Esophagus squamous epithelium (tissue), 5 donors: Measurements from ENCODE around the gene EHF. TPM values are rescaled to one million over a fixed set of nuclear protein-coding genes. Genes with fewer than 3 reads are reported as not detected.
A peak's percentile ranks its signal among the peaks of the same experiment; 100 is the strongest.

ENCODE experiments used
- DNase-seq: peaks from one replicate; lab custom pipeline; 2025; lab: John Stamatoyannopoulos, UW
- H3K27ac ChIP-seq, 4 donors: fragments of 200-600 bp; sonication (generic); one replicate each; pipeline ENCODE4 v1.5.1; 2016 to 2019; ENCODE audit warnings: mild to moderate bottlenecking in 1 of 4
- H3K27me3 ChIP-seq, 4 donors: fragments of 200-600 bp; sonication (generic); 1 replicate in 3 of 4; 2 replicates in 1 of 4; pipeline versions ENCODE4 v1.5.1 to v1.6.0; 2017 to 2021; ENCODE audit warnings: antibody characterized with exemption in 1 of 4
- H3K36me3 ChIP-seq, 3 donors: fragments of 200-600 bp; sonication (generic); one replicate each; pipeline ENCODE4 v1.5.1; 2016 to 2019
- H3K4me1 ChIP-seq, 3 donors: fragments of 200-600 bp; sonication (generic); one replicate each; pipeline ENCODE4 v1.5.1; 2017 to 2019
- H3K4me3 ChIP-seq, 4 donors: fragments of 200-600 bp; sonication (generic); 1 replicate in 3 of 4; 2 replicates in 1 of 4; pipeline ENCODE4 v1.5.1; 2016 to 2019; ENCODE audit warnings: mild to moderate bottlenecking in 2 of 4, moderate library complexity in 1 of 4
- H3K9me3 ChIP-seq, 3 donors: fragments of 200-600 bp; sonication (generic); one replicate each; pipeline ENCODE4 v1.5.1; 2016 to 2019
- POLR2A ChIP-seq, 4 donors: fragments of 450-650 bp; IDR thresholded peaks; one replicate each; pipeline ENCODE4 v1.6.1; 2017; ENCODE audit warnings: antibody characterized with exemption in 4 of 4, mild to moderate bottlenecking in 4 of 4, moderate library complexity in 3 of 4
- WGBS, 2 donors: methylation state at CpG; one replicate each; pipeline ENCODE4 v1.1.5; 2018; 5-methylcytosine and 5-hydroxymethylcytosine counted together
- intact Hi-C: fragments of 100-400 bp; cut with DNase I; formaldehyde crosslinking; loops from one replicate; pipeline ENCODE4 v1.15.0; 2022
- total RNA-seq, 4 donors: library from RNA; depleted of rRNA; stranded (reverse); fragments of >200 nt; gene quantifications; one replicate each; pipeline ENCODE4 v1.1.0, GENCODE V29; 2016
- TF ChIP-seq, protein P1 (sequence below), 6 experiments: fragments of 450-650 bp in 4 of 6; fragments of 200-600 bp in 2 of 6; sonication (generic) in 2 of 6; IDR thresholded peaks; one replicate each; pipeline ENCODE4 v1.5.1; 2016 to 2019; ENCODE audit warnings: antibody characterized with exemption in 6 of 6, mild to moderate bottlenecking in 4 of 6, moderate library complexity in 4 of 6
- donor health status: DM: yes; HTN: yes; CAD: no.

The EHF gene
- total RNA-seq, 4 donors from 2014 or later: 265 to 388 (median 325) TPM

- intact Hi-C loops: no loop called here
- Histone ChIP-seq H3K27ac (peak overlapping the region; percentile 65 to 93 (median 84)), H3K4me3 (peak overlapping the region in 1 of 4 donors; percentile 1), H3K36me3 (peaks cover 0 to 13% (median 0%) of the 10 kb centered on the region in 3 donors), H3K9me3 (no peaks in the 10 kb centered on the region), H3K27me3 (peaks cover 0 to 3% (median 0%) of the 10 kb centered on the region in 4 donors), H3K4me1 (peaks cover 12 to 100% (median 45%) of the 10 kb centered on the region in 3 donors)
- no peak for DNase-seq
- WGBS, 2 donors: 31 to 56% methylated on average over 2 of the region's 2 CpGs
- TF ChIP-seq, protein P1, sequence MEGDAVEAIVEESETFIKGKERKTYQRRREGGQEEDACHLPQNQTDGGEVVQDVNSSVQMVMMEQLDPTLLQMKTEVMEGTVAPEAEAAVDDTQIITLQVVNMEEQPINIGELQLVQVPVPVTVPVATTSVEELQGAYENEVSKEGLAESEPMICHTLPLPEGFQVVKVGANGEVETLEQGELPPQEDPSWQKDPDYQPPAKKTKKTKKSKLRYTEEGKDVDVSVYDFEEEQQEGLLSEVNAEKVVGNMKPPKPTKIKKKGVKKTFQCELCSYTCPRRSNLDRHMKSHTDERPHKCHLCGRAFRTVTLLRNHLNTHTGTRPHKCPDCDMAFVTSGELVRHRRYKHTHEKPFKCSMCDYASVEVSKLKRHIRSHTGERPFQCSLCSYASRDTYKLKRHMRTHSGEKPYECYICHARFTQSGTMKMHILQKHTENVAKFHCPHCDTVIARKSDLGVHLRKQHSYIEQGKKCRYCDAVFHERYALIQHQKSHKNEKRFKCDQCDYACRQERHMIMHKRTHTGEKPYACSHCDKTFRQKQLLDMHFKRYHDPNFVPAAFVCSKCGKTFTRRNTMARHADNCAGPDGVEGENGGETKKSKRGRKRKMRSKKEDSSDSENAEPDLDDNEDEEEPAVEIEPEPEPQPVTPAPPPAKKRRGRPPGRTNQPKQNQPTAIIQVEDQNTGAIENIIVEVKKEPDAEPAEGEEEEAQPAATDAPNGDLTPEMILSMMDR (IDR thresholded peaks at IDR 0.05): no peak
- no peak for TF ChIP-seq POLR2A (IDR thresholded peaks at IDR 0.05)
These were observed 13.8 kb downstream of the EHF start for GRCh38 chr11:34634694-34635062.

GRCh38 chr11:34636127-34636526, 15.2 kb downstream of the EHF start:
- TF ChIP-seq POLR2A (IDR thresholded peaks at IDR 0.05): no peak
- TF ChIP-seq, protein P1 (IDR thresholded peaks at IDR 0.05): no peak
- peaks cover 12 to 100% (median 46%) of the 10 kb centered on the region in 3 donors for H3K4me1 ChIP-seq
- no peaks in the 10 kb centered on the region for H3K9me3 ChIP-seq
- H3K4me3 ChIP-seq: no peak overlapping the region
- peaks cover 0 to 20% (median 0%) of the 10 kb centered on the region in 3 donors for H3K36me3 ChIP-seq
- intact Hi-C loops: no loop called here
- H3K27ac ChIP-seq: peak overlapping the region; percentile 51 to 93 (median 80)
- H3K27me3 ChIP-seq: peaks cover 0 to 4% (median 0%) of the 10 kb centered on the region in 4 donors
- 32 to 59% methylated on average over 1 of the region's 1 CpG for WGBS, 2 donors
- no peak for DNase-seq

GRCh38 chr11:34637303-34637702, 16.4 kb downstream of the EHF start:
- Histone ChIP-seq H3K36me3 (peaks cover 0 to 24% (median 0%) of the 10 kb centered on the region in 3 donors), H3K4me3 (peak overlapping the region in 1 of 4 donors; percentile 4), H3K9me3 (no peaks in the 10 kb centered on the region), H3K4me1 (peaks cover 8 to 100% (median 38%) of the 10 kb centered on the region in 3 donors), H3K27ac (peak overlapping the region; percentile 66 to 93 (median 80)), H3K27me3 (peaks cover 0 to 4% (median 0%) of the 10 kb centered on the region in 4 donors)
- intact Hi-C loops: no loop called here
- no peak for DNase-seq
- WGBS, 2 donors: 49 to 64% methylated on average over 5 of the region's 5 CpGs
- no peak for TF ChIP-seq POLR2A (IDR thresholded peaks at IDR 0.05)
- TF ChIP-seq, protein P1 (IDR thresholded peaks at IDR 0.05): no peak

DNA sequence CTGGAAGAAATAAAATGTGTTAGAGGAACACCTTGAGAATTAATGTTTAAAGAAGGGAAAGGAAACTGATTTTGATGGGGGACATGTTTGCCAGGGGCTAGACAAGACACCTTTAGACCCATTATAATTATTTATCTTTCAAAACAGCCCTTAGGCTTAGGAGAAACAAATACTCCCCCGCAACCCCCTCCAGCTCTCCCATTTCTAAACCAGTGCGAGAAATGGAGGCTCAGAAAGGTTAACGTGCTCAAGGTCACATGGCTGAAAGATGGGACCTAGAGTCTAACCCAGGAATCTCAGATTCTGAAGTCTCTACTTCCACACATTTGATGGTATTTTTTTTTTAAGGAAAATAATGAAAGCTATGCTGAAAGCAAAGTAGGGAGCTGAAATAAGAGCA, 18.0 kb downstream of the EHF start:
- Histone ChIP-seq H3K27me3 (peaks cover 0 to 4% (median 0%) of the 10 kb centered on the region in 4 donors), H3K4me1 (peaks cover 8 to 100% (median 35%) of the 10 kb centered on the region in 3 donors), H3K9me3 (no peaks in the 10 kb centered on the region), H3K27ac (peak overlapping the region; percentile 66 to 93 (median 80)), H3K4me3 (no peak overlapping the region), H3K36me3 (peaks cover 0 to 39% (median 0%) of the 10 kb centered on the region in 3 donors)
- WGBS, 2 donors: 49 to 54% methylated on average over 3 of the region's 3 CpGs
- intact Hi-C loops: no loop called here
- DNase-seq: no peak
- TF ChIP-seq POLR2A (IDR thresholded peaks at IDR 0.05): no peak
- TF ChIP-seq, protein P1 (IDR thresholded peaks at IDR 0.05): no peak

- 35 to 48% methylated on average over 4 of the region's 4 CpGs for WGBS, 2 donors
- H3K36me3 ChIP-seq: peaks cover 0 to 44% (median 3%) of the 10 kb centered on the region in 3 donors
- TF ChIP-seq POLR2A (IDR thresholded peaks at IDR 0.05): no peak
- TF ChIP-seq, protein P1 (IDR thresholded peaks at IDR 0.05): no peak
- no peak for DNase-seq
- peaks cover 0 to 4% (median 0%) of the 10 kb centered on the region in 4 donors for H3K27me3 ChIP-seq
- intact Hi-C loops: no loop called here
- H3K4me3 ChIP-seq: peak overlapping the region in 1 of 4 donors; percentile 10
- H3K9me3 ChIP-seq: no peaks in the 10 kb centered on the region
- H3K4me1 ChIP-seq: peaks cover 11 to 100% (median 39%) of the 10 kb centered on the region in 3 donors
- peak overlapping the region; percentile 68 to 93 (median 80) for H3K27ac ChIP-seq
These were observed 18.7 kb downstream of the EHF start for GRCh38 chr11:34639545-34639944.
